Liver (tissue), 3 donors: ENCODE measurements around the gene HACD4.

Experiments
- CTCF ChIP-seq: fragments of 150-350 bp; IDR thresholded peaks from 2 replicates; pipeline ENCODE4 v1.5.1; 2017; ENCODE audit warnings: improper control_type of control experiment, low read depth, low read length; ENCODE audit not compliant: missing input control
- GABPA ChIP-seq, 2 donors: IDR thresholded peaks in 1 of 2; conservative IDR thresholded peaks in 1 of 2; 2 replicates each; pipeline ENCODE4 v1.6.1; 2016; ENCODE audit warnings: antibody characterized with exemption in 2 of 2, mild to moderate bottlenecking in 1 of 2, moderate library complexity in 1 of 2
- RAD21 ChIP-seq, 2 donors: IDR thresholded peaks; 2 replicates each; pipeline ENCODE4 v1.6.1; 2016; ENCODE audit warnings: antibody characterized with exemption in 2 of 2, mild to moderate bottlenecking in 2 of 2
- REST ChIP-seq: IDR thresholded peaks from 2 replicates; pipeline ENCODE4 v1.6.1; 2016; ENCODE audit warnings: antibody characterized with exemption, mild to moderate bottlenecking
- SP1 ChIP-seq: IDR thresholded peaks from 2 replicates; pipeline ENCODE4 v1.6.1; 2018; ENCODE audit warnings: antibody characterized with exemption, mild to moderate bottlenecking
- TAF1 ChIP-seq: conservative IDR thresholded peaks from 2 replicates; pipeline ENCODE4 v1.6.1; 2016; ENCODE audit warnings: antibody characterized with exemption, mild to moderate bottlenecking
- YY1 ChIP-seq: IDR thresholded peaks from 2 replicates; pipeline ENCODE4 v1.6.1; 2016; ENCODE audit warnings: antibody characterized with exemption, mild to moderate bottlenecking
- TF ChIP-seq, protein P1 (sequence below): IDR thresholded peaks from 2 replicates; pipeline ENCODE4 v1.6.1; 2016; ENCODE audit warnings: antibody characterized with exemption
- TF ChIP-seq, protein P2 (sequence below): IDR thresholded peaks from 2 replicates; pipeline ENCODE4 v1.6.1; 2016; ENCODE audit warnings: antibody characterized with exemption
- donor health status: healthy.
- donor health status: healthy.

DNA sequence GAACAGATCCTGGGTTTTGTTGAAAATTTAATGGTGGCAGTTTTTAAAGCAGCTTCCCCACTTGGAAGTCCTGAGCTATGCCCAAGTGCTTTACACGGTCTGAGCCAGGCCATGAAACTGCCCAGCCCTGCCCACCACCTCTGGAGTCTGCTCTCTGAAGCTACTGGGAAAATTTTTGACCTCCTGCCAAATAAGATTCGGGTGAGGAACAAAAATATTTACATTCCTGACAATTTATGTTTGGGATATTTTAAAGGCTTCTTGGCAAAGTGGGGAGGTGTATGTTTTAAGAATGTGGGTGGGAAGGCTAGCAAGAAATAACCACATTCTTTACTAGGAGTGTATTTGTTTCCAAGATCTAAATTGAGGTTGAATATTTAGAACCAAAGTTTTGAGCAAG is 50.0 kb downstream of the HACD4 start:
- TF ChIP-seq TAF1 = no peak
- TF ChIP-seq CTCF = no peak
- TF ChIP-seq, protein P1, sequence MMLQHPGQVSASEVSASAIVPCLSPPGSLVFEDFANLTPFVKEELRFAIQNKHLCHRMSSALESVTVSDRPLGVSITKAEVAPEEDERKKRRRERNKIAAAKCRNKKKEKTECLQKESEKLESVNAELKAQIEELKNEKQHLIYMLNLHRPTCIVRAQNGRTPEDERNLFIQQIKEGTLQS = no peak
- TF ChIP-seq, protein P2, sequence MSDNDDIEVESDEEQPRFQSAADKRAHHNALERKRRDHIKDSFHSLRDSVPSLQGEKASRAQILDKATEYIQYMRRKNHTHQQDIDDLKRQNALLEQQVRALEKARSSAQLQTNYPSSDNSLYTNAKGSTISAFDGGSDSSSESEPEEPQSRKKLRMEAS = no peak
- TF ChIP-seq SP1 = no peak
- TF ChIP-seq YY1 = no peak
- no peak for TF ChIP-seq GABPA (IDR thresholded peaks at IDR 0.05 in 1 of 2, conservative IDR thresholded peaks at IDR 0.05 in 1 of 2)
- no peak for TF ChIP-seq REST
- no peak for TF ChIP-seq RAD21 (IDR thresholded peaks at IDR 0.05)
